Measurements from ENCODE around the gene DEFB131A. TPM values are rescaled to one million over a fixed set of nuclear protein-coding genes. Genes with fewer than 3 reads are reported as not detected.
"Not testable (repeated sequence)": the region's sequence is repeated elsewhere in the genome, so short reads cannot be mapped to it uniquely, and the experiment has no call there.

DEFB131A gene
- not detected for total RNA-seq

- not testable (repeated sequence) for DNase-seq (ENCODE audit: low spot score); ATAC-seq (ENCODE audit: low FRiP score)
Measured at GRCh38 chr4:9444114-9444513, at the start of gene DEFB131A. Gene DEFB131A, plus strand, starts transcription at chr4:9444414. Its CDS starts 120 bp downstream, at chr4:9444534.

- not testable (repeated sequence) for DNase-seq (ENCODE audit: low spot score); ATAC-seq (ENCODE audit: low FRiP score)
Measured at GRCh38 chr4:9405774-9406173, 38.4 kb upstream of the DEFB131A start.

GRCh38 chr4:9406491-9406890 lies 37.7 kb upstream of the DEFB131A start:
- not testable (repeated sequence) for DNase-seq (ENCODE audit: low spot score); ATAC-seq (ENCODE audit: low FRiP score)

GRCh38 chr4:9409793-9410192 lies 34.4 kb upstream of the DEFB131A start:
- no peak for TF ChIP-seq CTCF (IDR thresholded peaks at IDR 0.05)
- DNase-seq (ENCODE audit: low spot score) (no peak), ATAC-seq (ENCODE audit: low FRiP score) (no peak)

GRCh38 chr4:9421884-9422455 lies 22.2 kb upstream of the DEFB131A start:
- not testable (repeated sequence) for ATAC-seq (ENCODE audit: low FRiP score); DNase-seq (ENCODE audit: low spot score)

GRCh38 chr4:9425916-9426315 lies 18.3 kb upstream of the DEFB131A start:
- ATAC-seq (ENCODE audit: low FRiP score) = not testable (repeated sequence)

GRCh38 chr4:9430061-9430460 lies 14.2 kb upstream of the DEFB131A start:
- not testable (repeated sequence) for ATAC-seq (ENCODE audit: low FRiP score)

More at GRCh38 chr4:9425916-9426315, 18.3 kb upstream of the DEFB131A start:
- DNase-seq (ENCODE audit: low spot score) = not testable (repeated sequence)

GRCh38 chr4:9433320-9433719 lies 10.9 kb upstream of the DEFB131A start:
- not testable (repeated sequence) for DNase-seq (ENCODE audit: low spot score); ATAC-seq (ENCODE audit: low FRiP score)

More at GRCh38 chr4:9430061-9430460, 14.2 kb upstream of the DEFB131A start:
- DNase-seq (ENCODE audit: low spot score) = not testable (repeated sequence)

GRCh38 chr4:9436728-9437127 lies 7.5 kb upstream of the DEFB131A start:
- ATAC-seq (ENCODE audit: low FRiP score); DNase-seq (ENCODE audit: low spot score): not testable (repeated sequence)

- DNase-seq (ENCODE audit: low spot score); ATAC-seq (ENCODE audit: low FRiP score): not testable (repeated sequence)
Measured at GRCh38 chr4:9442355-9442754, 1.9 kb upstream of the DEFB131A start.

GRCh38 chr4:9444681-9445080 lies 467 bp downstream of the DEFB131A start:
- DNase-seq (ENCODE audit: low spot score) = not testable (repeated sequence)

GRCh38 chr4:9452251-9452650 lies 8.0 kb downstream of the DEFB131A start:
- ATAC-seq (ENCODE audit: low FRiP score) = not testable (repeated sequence)

More at GRCh38 chr4:9444681-9445080, 467 bp downstream of the DEFB131A start:
- not testable (repeated sequence) for ATAC-seq (ENCODE audit: low FRiP score)

GRCh38 chr4:9454284-9454683 lies 10.1 kb downstream of the DEFB131A start:
- not testable (repeated sequence) for ATAC-seq (ENCODE audit: low FRiP score); DNase-seq (ENCODE audit: low spot score)

More at GRCh38 chr4:9452251-9452650, 8.0 kb downstream of the DEFB131A start:
- not testable (repeated sequence) for DNase-seq (ENCODE audit: low spot score)

GRCh38 chr4:9455046-9455445 lies 10.8 kb downstream of the DEFB131A start:
- DNase-seq (ENCODE audit: low spot score); ATAC-seq (ENCODE audit: low FRiP score): not testable (repeated sequence)

GRCh38 chr4:9479466-9479865 lies 35.3 kb downstream of the DEFB131A start:
- not testable (repeated sequence) for ATAC-seq (ENCODE audit: low FRiP score); DNase-seq (ENCODE audit: low spot score)

- ATAC-seq (ENCODE audit: low FRiP score); DNase-seq (ENCODE audit: low spot score): not testable (repeated sequence)
Measured at GRCh38 chr4:9480066-9480465, 35.9 kb downstream of the DEFB131A start.

- DNase-seq (ENCODE audit: low spot score); ATAC-seq (ENCODE audit: low FRiP score): not testable (repeated sequence)
Measured at GRCh38 chr4:9482871-9483270, 38.7 kb downstream of the DEFB131A start.

GRCh38 chr4:9483682-9484081 lies 39.5 kb downstream of the DEFB131A start:
- DNase-seq (ENCODE audit: low spot score); ATAC-seq (ENCODE audit: low FRiP score): not testable (repeated sequence)

- DNase-seq (ENCODE audit: low spot score); ATAC-seq (ENCODE audit: low FRiP score): not testable (repeated sequence)
Measured at GRCh38 chr4:9486880-9487279, 42.7 kb downstream of the DEFB131A start.
